HG02798 (cell line): ENCODE results near the gene TM2D1.
"Not testable (repeated sequence)": the region's sequence is repeated elsewhere in the genome, so short reads cannot be mapped to it uniquely, and the experiment has no call there.

ENCODE experiments used
- ATAC-seq: cut with Tn5 transposase; IDR thresholded peaks from one replicate; pipeline ENCODE4 v1.9.1; 2021; ENCODE audit warnings: mild to moderate bottlenecking; ENCODE audit not compliant: unreplicated experiment, poor library complexity

TM2D1 gene

DNA sequence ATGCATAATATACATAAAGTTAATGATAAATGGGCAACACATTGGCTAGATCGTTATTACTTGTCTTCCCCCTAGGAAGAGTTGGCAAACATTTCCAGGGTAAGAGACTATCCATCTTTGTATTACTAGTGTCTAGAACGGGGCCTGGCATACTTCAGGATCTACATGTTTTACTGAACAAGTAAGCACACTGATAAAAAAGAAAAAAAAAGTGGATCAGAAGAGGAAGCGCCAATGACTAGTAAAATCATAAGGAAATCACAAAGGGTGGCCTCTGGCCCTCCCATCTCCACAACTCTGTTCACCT lies 482 bp downstream of the TM2D1 start:
- peak; percentile 0 for ATAC-seq

DNA sequence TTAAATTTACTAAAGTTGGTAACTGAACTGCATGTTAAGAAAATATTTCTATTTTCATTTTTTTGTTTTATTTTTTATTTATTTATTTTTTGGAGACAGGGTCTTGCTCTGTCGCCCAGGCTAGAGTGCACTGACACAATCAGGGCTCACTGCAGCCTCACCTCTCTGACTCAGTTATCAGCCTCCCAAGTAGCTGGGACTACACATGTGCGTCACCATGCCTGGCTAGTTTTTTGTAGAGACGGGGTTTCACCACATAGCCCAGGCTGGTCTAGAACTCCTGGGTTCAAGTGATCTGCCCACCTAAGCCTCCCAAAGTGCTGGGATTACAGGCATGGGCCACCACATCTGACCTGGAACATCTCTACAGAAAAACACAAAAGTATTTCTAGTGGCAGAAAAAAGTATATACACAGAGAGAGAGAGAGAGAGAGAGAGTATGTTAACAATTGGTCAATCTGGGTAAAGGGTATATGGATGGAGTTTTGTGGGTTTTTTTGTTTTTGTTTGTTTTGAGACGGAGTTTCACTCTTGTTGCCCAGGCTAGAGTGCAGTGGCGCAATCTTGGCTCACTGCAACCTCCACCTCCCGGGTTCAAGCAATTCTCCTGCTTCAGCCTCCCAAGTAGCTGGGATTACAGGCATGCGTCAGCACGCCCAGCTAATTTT lies 5.8 kb downstream of the TM2D1 start:
- not testable (repeated sequence) for ATAC-seq

DNA sequence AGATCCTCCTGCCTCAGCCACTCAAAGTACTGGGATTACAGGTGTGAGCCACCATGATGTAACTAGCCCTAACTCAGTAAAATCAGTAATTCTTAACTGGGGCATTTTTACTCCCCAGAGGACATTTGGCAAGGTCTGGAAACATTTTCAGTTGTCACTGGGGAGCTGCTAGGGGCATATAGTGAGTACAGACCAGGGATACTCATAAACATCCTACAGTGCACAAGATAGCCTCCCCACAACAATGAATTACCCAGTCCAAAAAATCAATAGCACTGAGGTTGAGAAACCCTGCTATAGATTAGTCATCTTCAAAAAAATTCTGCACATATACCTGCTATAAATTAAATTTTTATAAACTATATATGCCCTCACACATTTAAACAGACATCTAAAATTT lies 13.0 kb downstream of the TM2D1 start:
- no peak for ATAC-seq

- not testable (repeated sequence) for ATAC-seq
Measured at GRCh38 chr1:61711257-61711656, 13.7 kb downstream of the TM2D1 start.

- no peak for ATAC-seq
Measured at GRCh38 chr1:61709908-61710289, 15.0 kb downstream of the TM2D1 start.

GRCh38 chr1:61708953-61709907 lies 15.7 kb downstream of the TM2D1 start:
- no peak for ATAC-seq

DNA sequence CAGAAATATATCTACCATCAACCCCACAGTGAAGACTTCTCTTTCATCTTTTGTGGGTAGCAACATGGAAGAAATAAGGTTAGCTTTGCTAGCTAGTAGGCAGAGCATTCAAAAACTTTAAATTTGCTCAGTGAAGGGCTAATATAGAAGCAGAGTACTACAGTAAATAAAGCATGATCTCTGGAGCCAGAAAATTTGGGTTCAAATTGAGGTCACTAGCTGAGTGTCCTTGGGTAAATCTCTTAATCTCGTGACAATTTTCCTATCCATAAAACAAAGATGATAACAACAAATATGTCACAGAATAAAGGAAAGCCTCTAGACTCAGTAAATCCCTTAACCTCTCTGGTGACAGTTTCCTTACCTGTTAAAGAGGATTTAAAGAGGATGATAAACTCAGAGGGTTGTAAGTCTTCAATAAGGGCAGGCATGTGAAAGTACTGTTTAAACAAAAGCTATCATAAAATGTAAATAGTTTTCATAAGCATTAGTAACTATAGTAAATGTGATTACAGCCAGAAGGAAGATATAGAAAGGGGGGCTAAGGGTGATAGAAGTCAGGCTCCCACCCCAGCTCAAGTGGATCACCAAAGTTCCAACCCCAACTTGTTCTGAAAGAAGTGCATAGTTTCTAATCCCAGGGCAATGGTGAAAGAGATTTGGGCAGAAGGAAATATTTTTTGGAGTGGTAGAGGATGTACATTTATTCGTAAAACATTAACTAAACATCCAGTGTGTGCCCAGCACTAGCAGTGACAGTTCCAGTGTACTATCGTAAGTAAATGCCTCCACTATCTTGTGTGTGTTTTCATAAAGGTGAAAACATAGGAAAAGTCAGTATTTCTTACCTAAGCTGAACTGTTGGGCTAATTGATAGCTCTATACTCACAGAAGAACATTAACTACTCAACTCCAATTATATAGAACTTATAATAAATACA lies 24.8 kb downstream of the TM2D1 start:
- no peak for ATAC-seq

DNA sequence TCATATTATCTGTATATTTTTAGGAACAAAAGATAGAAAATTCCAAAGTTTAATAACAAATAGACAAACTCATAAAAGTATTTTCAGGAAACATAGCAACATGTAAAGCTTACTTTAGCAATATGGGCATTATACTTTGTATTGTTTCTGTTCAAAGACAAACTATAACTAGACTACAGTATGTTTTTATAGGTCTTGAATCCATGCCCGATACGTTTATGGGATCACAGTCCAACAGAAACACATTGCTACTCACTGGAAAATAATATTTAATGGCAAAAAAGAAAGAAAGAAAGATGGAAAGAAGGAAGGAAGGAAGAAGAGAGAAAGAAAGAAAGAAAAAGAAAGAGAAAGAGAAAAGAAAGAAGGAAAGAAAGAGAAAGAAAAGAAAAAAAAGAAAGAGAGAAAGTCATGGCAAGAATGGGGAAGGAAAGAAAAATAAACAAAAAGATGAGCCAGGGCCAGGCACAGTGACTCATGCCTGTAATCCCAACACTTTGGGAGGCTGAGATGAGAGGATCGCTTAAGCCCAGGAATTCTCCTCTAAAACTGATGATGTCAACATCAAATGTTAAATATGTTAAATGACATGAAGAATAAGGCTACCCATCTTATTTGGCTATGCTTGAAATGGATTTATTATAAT lies 32.7 kb downstream of the TM2D1 start:
- ATAC-seq = no peak

DNA sequence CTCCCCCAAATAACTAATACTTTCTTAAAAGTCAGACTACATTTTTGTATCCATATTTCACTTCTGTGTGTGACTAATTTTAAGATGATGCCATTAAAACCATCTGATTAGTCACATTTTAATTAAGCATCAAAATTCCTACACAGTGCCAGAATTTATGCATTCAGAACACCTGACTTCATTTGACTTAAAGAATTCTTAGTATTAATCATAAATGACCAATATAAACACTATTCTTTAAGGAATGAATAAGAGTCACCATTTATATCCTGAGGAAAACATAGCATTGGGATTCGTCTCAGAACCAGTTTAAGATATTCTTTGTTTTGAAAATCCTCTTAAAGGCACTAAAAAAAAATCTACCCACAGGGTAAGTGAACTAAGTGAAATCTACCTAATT lies 37.0 kb downstream of the TM2D1 start:
- ATAC-seq = no peak

DNA sequence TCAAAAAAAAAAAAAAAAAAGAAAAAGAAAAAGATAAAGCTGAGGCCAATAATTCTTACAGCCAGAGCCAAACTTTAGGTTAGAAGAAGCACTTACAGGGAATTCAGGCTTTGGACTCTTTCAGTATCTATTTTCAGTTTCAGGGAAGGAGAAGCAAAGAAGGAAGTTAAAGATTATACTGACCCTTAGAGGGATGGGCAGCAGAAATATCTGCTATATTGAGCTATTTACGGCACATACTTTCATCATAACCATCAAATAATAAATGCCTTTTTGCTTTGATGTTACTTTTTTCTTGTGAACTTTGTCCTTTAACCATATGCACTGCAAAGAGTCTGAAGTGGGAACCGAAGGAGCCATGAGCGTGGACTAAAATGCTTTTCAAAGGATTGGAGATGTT lies 42.0 kb downstream of the TM2D1 start:
- ATAC-seq = no peak

DNA sequence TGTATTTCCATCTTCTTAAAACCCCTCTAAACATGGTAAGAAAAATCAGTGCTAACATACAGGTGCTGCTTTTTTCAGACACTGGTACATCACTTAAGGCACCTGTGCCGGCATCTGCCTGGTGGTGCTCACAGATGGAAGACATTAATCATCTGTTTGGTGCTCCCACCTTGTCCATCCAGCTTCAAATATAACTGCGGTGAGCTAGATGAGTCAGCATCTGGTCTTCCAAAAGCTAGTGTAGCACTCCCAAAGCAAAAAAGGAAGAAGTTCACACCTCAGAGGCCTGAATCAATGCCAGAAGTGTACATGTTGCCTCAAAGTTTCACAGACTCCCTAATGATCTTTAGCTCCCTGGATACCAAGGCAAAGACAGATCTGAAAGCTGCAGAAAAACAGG lies 44.4 kb downstream of the TM2D1 start:
- ATAC-seq = no peak

DNA sequence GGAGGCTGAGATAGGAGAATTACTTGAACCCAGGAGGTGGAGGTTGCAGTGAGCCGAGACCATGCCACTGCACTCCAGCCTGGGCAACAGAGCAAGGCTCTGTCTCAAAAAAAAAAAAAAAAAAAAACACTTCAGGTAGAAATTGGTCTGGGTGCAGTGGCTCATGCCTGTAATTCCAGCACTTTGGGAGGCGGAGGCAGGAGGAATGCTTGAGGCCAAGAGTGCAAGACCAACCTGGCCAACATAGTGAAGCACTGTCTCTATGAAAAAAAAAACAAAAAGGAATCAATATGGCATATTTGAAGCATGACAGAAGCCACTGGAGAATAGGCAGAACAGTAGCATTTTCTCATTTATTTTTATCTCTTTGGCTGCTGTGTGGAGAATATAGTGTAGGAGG lies 48.1 kb downstream of the TM2D1 start:
- not testable (repeated sequence) for ATAC-seq

DNA sequence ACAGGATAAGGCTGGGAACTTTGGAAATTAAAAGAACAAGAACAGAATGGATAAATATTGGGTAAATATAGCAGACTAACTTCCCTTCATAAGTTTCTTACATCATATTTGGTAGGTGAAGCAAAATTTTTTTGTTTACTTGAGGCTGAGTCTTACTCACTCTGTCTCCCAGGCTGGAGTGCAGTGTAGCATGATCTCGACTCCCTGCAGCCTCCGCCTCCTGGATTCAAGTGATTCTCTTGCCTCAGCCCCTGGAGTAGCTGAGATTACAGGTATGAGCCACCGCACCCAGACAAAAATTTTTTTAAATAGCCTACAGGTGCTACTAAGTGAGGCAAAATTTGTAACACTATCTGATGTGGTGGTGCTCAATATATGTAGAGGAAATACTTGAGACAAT lies 50.7 kb downstream of the TM2D1 start:
- ATAC-seq = no peak

DNA sequence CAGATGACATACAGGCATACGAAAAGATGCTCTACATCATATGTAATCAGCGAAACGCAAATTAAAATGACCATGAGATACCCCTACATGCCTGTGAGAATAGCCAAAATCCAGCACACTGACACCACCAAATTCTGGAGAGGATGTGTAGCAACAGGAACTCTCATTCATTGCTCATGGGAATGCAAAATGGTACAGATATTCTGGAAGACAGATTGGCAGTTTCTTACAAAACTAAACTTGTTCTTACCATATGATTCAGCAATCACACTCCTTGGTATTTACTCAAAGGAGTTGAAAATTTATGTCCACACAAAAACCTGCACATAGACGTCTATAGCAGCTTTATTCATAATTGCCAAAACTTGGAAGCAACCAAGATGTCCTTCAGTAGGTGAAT lies 52.6 kb downstream of the TM2D1 start:
- ATAC-seq = no peak

GRCh38 chr1:61670445-61670844 lies 54.5 kb downstream of the TM2D1 start:
- no peak for ATAC-seq

DNA sequence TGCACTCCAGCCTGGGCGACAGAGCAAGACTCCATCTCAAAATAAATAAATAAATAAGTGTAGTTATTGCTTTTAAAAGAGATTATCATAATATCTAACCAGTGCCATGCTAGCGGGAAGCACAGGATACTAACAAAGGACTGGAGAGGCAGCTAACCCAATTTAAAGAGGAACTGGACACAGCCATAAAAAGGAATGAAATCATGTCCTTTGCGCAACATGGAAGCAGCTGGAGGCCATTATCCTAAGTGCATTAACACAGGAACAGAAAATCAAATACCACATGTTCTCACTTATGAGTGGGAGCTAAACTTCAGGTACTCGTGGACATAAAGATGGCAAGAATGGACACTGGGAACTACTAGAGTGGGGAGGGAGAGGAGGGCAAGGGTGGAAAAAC lies 54.9 kb downstream of the TM2D1 start:
- ATAC-seq = no peak

- no peak for ATAC-seq
Measured at GRCh38 chr1:61659061-61659460, 65.9 kb downstream of the TM2D1 start.

- ATAC-seq = no peak
Measured at GRCh38 chr1:61655453-61655852, 69.5 kb downstream of the TM2D1 start.

DNA sequence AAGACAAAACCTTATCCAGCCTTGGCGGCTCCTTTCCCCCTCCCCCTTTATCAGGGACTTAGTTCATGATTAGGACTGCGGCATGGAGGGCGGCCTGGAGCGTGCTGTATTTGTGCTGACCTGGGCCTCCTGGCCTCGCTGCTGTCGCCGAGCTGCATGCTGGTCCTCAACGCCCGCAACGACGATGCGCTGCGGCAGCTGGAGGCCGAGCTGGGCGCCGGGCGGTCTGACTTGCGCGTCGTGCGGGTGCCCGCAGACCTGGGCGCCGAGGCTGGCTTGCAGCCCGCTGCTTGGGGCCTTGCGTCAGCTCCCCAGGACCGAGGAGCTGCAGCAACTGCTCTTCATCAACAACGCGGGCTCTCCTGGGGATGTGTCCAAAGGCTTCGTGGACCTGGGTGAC lies 70.9 kb downstream of the TM2D1 start:
- ATAC-seq = no peak

GRCh38 chr1:61648983-61649742 lies 75.8 kb downstream of the TM2D1 start:
- no peak for ATAC-seq
